GM12872 (cell line): ENCODE measurements around the gene ACP6.
A peak's percentile ranks its signal among the peaks of the same experiment; 100 is the strongest.

ENCODE experiments used
- TF ChIP-seq, protein P1 (sequence below): IDR thresholded peaks from 3 replicates; pipeline ENCODE4 v1.5.1; 2011; ENCODE audit warnings: low read depth, mild to moderate bottlenecking, low read length, moderate library complexity; ENCODE audit not compliant: insufficient read depth

ACP6 gene

DNA sequence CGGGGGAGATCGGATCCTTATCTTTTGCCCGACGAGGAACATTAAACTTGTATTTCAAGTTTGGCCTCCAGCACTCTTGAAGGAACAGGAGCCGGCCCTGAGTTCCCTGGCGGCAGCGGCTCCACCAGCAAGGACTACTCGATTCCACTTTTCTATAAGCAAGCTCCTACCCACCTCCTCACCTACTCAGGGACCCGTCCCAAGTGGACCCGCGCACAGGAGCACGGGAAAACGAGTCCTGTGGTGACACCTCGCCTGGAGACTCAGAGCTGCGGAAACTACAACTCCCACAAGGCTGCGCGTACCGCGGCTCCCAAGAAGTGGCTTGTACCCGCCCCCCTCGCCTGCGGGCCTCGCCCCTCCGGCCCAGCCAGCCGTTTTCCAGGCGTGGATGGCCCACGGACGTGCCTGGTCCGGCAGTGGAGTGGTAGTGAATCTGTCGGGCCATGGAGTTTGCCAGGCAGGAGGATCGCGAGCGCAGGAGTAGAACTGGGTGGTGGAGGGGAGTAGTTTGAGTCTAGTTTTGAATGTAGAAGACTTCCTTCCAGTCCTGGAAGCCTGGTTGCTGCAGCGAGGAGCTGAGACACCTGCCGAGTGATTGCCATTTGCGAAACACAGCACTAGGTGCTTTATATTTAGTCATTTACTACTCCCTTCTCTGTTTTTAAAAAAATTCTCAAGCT, at the start of gene ACP6:
ACP6 (minus strand) TSS at position 206 of the 683 bp plus-strand sequence. CDS start 476 bp downstream, outside the sequence.
- TF ChIP-seq, protein P1, sequence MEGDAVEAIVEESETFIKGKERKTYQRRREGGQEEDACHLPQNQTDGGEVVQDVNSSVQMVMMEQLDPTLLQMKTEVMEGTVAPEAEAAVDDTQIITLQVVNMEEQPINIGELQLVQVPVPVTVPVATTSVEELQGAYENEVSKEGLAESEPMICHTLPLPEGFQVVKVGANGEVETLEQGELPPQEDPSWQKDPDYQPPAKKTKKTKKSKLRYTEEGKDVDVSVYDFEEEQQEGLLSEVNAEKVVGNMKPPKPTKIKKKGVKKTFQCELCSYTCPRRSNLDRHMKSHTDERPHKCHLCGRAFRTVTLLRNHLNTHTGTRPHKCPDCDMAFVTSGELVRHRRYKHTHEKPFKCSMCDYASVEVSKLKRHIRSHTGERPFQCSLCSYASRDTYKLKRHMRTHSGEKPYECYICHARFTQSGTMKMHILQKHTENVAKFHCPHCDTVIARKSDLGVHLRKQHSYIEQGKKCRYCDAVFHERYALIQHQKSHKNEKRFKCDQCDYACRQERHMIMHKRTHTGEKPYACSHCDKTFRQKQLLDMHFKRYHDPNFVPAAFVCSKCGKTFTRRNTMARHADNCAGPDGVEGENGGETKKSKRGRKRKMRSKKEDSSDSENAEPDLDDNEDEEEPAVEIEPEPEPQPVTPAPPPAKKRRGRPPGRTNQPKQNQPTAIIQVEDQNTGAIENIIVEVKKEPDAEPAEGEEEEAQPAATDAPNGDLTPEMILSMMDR = no peak

DNA sequence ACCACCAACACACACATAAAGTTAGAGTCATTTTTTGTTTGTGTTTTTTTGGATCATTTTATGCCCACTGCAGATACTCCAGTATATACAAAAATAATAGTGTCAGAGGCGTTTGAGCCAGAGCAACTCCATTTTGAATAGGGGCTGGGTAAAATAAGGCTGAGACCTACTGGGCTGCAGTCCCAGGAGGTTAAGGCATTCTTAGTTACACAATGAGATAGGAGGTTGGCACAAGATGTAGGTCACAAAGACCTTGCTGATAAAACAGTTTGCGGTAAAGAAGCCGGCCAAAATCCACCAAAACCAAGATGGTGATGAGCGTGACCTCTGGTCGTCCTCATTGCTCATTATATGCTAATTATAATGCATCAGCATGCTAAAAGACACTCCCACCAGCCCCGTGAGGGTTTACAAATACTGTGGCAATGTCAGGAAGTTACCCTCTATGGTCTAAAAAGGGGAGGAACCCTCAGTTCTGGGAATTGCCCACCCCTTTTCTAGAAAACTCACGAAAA, 49.4 kb upstream of the ACP6 start:
- TF ChIP-seq, protein P1 = no peak

DNA sequence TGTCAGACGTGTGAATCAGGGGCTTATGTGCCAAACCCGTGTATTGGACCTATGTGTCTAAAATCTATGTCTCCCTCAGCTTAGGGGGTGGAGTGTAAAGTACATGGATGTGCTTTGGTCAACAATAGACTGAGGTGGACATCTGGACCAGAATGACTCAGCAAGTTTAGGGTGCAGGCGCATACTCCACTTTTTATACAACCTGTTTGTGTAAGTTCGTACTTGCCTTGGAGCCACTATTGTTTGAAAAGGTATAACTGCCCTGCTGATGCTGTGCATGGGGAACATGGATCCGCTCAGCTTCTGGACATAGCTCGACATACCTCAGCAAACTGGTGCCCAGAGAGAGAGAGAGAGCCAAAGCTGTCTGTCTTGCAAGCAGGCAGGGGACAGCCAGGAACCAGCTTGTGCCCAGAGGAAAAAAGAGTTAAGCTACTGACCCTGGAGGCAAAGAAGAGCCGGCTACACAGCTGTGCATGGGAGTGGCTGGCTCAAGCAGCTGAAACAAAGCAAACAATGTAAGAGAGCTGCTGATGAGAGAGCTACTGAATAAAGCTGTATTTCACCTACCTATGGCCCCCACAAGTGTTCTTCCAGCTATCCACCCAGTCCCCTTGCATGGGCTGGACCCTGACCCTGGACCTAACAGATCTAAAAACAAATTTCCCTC, 48.8 kb upstream of the ACP6 start:
- TF ChIP-seq, protein P1 = no peak

DNA sequence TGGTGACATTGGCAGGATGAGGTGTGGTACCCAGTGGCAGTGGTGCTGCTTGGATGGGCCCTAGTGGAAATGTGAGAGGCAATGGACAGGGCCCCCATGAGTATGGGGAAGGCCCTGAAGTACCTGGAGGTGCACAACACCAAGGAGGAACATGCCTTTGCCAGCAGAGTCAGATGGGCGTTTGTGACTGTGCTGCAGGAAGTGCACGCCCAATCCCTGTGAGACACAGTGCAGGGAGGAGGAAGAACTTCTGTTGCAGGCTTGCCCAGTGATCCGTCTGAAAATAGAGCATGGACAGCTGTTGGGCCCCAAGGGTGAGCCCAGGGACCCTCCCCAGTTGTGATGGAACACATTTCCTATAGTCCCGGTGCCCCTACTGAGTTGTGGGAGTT, 47.4 kb upstream of the ACP6 start:
- TF ChIP-seq, protein P1 = no peak

DNA sequence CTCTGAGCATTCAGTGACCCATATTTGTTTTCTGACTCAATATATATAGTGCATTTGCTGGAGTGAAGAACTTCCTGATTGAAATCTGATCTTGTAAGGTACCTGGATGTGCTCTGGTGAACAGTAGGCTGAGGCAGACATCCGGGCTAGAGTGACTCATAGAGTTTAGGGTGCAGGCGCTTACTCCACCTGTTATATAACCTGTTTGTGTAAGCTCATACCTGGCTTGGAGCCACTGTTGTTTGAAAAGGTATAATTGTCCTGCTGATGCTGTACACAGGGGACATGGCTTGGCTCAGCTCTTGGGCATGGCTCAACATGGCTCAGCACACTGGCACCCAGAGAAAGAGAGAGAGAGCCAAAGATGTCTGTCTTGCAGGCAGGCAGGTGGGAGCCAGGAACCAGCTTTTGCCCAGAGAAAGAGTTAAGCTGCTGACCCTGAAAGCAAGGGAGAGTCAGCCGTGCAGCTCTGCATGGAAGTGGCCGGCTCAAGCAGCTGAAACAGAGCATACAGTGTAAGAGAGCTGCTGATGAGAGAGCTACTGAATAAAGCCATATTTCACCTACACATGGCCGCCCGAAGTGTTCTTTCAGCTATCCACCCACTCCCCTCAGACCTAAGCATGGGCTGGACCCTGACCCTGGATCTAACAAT, 46.9 kb upstream of the ACP6 start:
- TF ChIP-seq, protein P1 = no peak

DNA sequence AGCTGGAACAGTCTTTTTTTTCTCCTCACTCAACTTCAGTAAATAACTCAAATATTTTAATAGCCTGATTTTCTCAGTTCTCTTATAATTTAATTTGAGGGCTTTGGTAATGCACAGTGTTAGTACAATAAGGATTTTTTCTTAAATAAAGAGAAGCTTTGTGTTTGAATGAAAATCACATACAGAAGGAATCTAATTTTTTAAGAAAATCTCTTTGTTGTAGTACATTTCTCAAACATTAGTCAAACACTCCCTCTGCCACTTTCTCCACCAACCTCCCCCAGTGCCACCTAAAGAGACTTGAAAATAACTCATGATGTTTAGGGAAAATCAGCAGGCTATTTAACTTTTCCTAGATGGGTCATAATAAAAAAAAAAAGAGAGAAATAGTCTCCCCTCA, 42.3 kb upstream of the ACP6 start:
- TF ChIP-seq, protein P1 = no peak

DNA sequence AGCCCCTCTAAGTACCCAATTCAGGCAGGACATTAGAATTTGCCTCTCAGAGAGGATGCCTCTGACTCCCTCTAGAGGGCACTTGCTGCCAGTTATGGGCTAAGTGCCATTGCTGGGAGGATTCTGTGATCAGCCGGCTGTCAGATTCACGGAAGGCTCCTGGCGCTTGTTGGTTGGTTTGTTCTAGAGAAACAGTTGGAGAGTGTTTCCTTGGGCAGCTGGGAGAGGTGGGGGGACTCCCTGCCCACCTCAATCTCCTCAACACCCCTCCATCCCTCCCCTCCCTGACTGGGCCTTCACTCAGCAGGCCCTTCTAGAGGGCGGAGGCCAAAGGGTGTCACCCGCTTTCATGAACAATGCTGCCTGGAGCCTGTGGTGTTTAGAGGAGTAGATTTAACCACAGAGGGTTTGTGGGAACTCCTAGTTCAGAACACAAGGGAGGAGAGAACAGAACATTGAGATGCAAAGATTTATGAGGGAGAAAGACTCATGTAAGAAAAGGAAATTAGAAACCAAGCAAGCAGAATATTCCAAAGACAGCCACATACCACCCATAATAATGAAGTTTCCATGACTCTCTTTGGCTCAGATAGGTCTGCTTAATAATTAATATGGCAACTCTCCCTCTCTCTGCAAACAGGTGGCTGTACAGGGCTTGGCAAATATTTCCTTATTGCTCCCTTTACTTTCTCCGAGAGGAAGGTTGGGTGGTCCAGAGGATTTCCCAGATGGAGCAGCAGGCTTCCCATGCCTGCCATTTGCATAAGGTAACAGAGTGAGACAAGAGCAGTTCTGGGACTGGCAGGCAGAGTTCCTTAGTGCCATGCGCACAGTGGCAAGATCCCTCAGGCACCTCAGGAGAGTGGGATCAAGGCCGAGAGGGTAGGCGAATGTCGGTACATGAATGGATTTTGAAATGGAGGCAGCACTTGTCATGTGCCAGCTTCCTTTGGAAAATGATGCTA, 30.0 kb upstream of the ACP6 start:
- TF ChIP-seq, protein P1 = peak; percentile 91
